ENCODE results near the gene SAP130. TPM values are rescaled to one million over a fixed set of nuclear protein-coding genes. Genes with fewer than 3 reads are reported as not detected.

SAP130 gene
- polyA plus RNA-seq, 4 donors, result 7.0 to 32.1 (median 7.8) TPM

DNA sequence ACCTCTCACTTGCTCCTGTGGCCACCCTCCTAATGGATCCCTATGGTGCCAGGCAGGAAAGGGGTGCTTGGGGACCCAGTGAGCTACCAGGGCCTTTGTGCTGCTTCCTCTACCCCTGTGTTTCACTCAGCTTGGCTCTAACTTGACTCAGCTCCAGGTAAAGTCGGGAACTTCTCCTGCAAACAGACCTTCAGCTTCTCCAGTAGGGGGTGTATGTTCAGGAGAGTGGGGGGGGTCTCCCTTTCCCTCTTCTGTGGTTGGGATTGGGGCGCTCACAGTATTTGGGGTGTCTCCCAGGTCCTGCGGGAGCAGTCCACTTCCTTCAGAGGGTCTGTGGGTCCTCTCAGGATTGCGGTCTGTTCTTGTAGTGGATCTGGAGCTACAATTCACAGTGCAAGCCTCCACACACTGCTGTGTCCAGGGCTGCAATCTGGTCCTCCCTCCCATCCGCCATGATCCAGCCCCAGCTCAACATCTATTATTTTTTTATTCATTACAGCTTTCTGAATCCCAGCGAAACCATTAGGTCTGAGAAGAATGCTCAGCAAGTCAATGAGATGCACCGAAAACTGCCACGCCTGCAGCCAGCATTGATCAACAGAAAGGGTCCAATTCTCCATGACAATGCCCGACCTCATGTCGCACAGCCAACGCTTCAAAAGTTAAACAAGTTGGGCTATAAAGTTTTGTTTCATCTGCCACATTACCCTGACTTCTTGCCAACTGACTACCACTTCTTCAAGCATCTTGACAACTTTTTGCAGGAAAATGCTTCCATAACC, 26.4 kb upstream of the SAP130 start:
- H3K4me1 ChIP-seq (ENCODE audit: control insufficient read depth in 3 of 3, insufficient read depth in 2 of 3, low read depth in 1 of 3, low read length in 2 of 3), result no peaks in the 10 kb centered on the region
- WGBS, 3 donors, result 86 to 93% (median 86%) methylated on average over 11 of the region's 11 CpGs
- no peak for DNase-seq
- no peak overlapping the region for H3K27ac ChIP-seq (ENCODE audit: low read depth in 1 of 3, low read length in 2 of 3)
- no peak for FAIRE-seq
- peaks cover 0 to 3% (median 0%) of the 10 kb centered on the region in 3 donors for H3K27me3 ChIP-seq (ENCODE audit: control insufficient read depth in 3 of 3, insufficient read depth in 3 of 3, low read length in 3 of 3)
- no peak overlapping the region for H3K4me3 ChIP-seq (ENCODE audit: low read depth in 1 of 3, low read length in 3 of 3)
- no peaks in the 10 kb centered on the region for H3K9me3 ChIP-seq (ENCODE audit: control insufficient read depth in 2 of 2, insufficient read depth in 1 of 2, low read depth in 1 of 2, low read length in 1 of 2)
- H3K36me3 ChIP-seq (ENCODE audit: control insufficient read depth in 3 of 3, insufficient read depth in 2 of 3, low read depth in 1 of 3, low read length in 3 of 3), result no peaks in the 10 kb centered on the region

DNA sequence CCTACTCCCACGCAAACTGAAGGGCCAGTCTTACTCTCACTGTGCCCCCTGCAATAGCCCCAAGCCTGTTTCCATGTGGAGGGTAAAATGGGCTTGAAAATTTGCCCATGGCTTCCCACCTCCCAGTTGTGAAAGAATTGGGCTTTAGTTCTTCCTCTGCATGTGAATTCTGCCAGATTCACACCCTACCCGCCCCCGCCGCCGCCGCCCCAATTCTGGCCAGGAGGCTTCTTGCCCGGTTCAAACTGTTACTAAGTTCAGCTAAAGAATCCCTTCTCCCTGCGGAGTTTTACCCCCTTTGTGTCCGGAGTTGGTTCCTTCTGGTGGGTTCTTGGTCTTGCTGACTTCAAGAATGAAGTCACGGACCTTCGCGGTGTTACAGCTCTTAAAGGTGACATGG, 25.5 kb upstream of the SAP130 start:
- WGBS, 3 donors, result 92 to 97% (median 94%) methylated on average over 12 of the region's 12 CpGs
- no peak for DNase-seq
- Histone ChIP-seq H3K27ac (ENCODE audit: low read depth in 1 of 3, low read length in 2 of 3) (no peak overlapping the region), H3K4me3 (ENCODE audit: low read depth in 1 of 3, low read length in 3 of 3) (no peak overlapping the region), H3K4me1 (ENCODE audit: control insufficient read depth in 3 of 3, insufficient read depth in 2 of 3, low read depth in 1 of 3, low read length in 2 of 3) (no peaks in the 10 kb centered on the region), H3K27me3 (ENCODE audit: control insufficient read depth in 3 of 3, insufficient read depth in 3 of 3, low read length in 3 of 3) (peaks cover 0 to 3% (median 0%) of the 10 kb centered on the region in 3 donors), H3K36me3 (ENCODE audit: control insufficient read depth in 3 of 3, insufficient read depth in 2 of 3, low read depth in 1 of 3, low read length in 3 of 3) (no peaks in the 10 kb centered on the region), H3K9me3 (ENCODE audit: control insufficient read depth in 2 of 2, insufficient read depth in 1 of 2, low read depth in 1 of 2, low read length in 1 of 2) (no peaks in the 10 kb centered on the region)
- FAIRE-seq, result no peak

DNA sequence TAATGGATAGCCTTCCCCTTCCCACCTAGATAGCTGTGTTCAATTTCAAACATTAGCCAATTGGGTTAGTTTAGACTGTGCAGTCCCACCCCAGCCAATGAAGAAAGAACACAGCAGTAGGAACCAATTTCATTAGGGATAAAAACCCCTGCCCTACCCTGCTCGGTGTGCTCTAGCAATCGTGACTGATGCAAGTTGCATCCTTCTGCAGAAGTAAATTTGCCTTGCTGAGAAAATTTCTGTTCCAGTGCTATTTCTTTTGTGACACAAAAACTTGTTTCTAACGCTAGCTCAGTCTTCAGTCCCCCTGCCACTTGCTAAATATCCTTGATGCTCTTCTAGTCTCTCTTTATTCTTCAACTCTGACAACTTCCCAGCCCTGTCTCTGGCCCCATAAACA, 15.2 kb upstream of the SAP130 start:
- H3K27me3 ChIP-seq (ENCODE audit: control insufficient read depth in 3 of 3, insufficient read depth in 3 of 3, low read length in 3 of 3), result no peaks in the 10 kb centered on the region
- peaks cover 0 to 19% of the 10 kb centered on the region in 2 donors for H3K9me3 ChIP-seq (ENCODE audit: control insufficient read depth in 2 of 2, insufficient read depth in 1 of 2, low read depth in 1 of 2, low read length in 1 of 2)
- FAIRE-seq (no peak), DNase-seq (no peak)
- no peak overlapping the region for H3K27ac ChIP-seq (ENCODE audit: low read depth in 1 of 3, low read length in 2 of 3)
- H3K36me3 ChIP-seq (ENCODE audit: control insufficient read depth in 3 of 3, insufficient read depth in 2 of 3, low read depth in 1 of 3, low read length in 3 of 3), result no peaks in the 10 kb centered on the region
- WGBS, 3 donors, result 85 to 92% (median 88%) methylated on average over 3 of the region's 3 CpGs
- no peaks in the 10 kb centered on the region for H3K4me1 ChIP-seq (ENCODE audit: control insufficient read depth in 3 of 3, insufficient read depth in 2 of 3, low read depth in 1 of 3, low read length in 2 of 3)
- H3K4me3 ChIP-seq (ENCODE audit: low read depth in 1 of 3, low read length in 3 of 3), result no peak overlapping the region

DNA sequence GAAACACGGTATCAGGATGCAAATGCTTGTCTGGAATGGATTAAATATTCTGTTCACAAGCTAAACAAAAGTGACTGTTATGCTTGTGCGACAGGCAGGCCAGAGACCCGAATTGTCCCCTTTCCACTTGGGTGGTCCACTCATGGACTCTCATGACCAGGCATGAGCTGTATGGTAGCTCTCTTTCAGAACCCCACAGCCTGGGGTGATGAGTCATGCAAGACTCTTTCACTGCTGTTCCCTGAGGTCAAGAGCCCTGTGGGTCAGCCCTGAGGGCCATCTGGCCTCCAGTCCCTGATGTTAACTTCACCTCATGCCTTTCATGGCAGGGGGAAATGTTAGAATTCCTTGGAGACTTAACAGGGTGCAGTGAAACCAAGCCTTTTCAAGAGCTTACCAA, 13.7 kb upstream of the SAP130 start:
- Histone ChIP-seq H3K36me3 (ENCODE audit: control insufficient read depth in 3 of 3, insufficient read depth in 2 of 3, low read depth in 1 of 3, low read length in 3 of 3) (no peaks in the 10 kb centered on the region), H3K4me3 (ENCODE audit: low read depth in 1 of 3, low read length in 3 of 3) (no peak overlapping the region), H3K4me1 (ENCODE audit: control insufficient read depth in 3 of 3, insufficient read depth in 2 of 3, low read depth in 1 of 3, low read length in 2 of 3) (no peaks in the 10 kb centered on the region), H3K27ac (ENCODE audit: low read depth in 1 of 3, low read length in 2 of 3) (no peak overlapping the region), H3K9me3 (ENCODE audit: control insufficient read depth in 2 of 2, insufficient read depth in 1 of 2, low read depth in 1 of 2, low read length in 1 of 2) (peaks cover 8 to 31% of the 10 kb centered on the region in 2 donors), H3K27me3 (ENCODE audit: control insufficient read depth in 3 of 3, insufficient read depth in 3 of 3, low read length in 3 of 3) (no peaks in the 10 kb centered on the region)
- DNase-seq (no peak), FAIRE-seq (no peak)
- 67 to 86% (median 82%) methylated on average over 3 of the region's 3 CpGs for WGBS, 3 donors

DNA sequence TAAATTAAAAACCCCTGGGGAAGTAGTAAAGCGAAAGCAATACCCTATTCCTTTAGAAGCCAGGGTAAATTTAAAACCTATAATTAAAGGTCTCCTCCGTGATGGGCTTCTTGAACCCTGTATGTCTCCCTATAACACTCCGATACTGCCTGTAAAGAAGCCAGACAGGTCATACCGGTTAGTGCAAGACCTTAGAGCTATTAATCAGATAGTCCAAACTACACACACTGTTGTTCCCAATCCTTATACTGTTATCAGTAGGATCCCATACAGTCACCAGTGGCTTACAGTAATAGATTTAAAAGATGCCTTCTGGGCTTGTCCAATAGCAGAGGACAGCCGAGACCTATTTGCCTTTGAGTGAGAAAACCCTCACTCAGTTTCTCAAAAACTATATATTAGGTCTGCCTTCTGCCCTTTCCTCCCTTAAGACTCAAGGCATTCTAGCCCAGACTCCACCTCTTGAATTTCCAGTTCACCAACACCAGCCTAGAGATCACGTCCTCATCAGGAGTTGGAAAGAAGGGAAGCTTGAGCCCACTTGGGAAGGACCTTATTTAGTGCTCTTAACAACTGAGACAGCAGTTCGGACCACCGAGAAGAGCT, 12.4 kb upstream of the SAP130 start:
- Histone ChIP-seq H3K4me3 (ENCODE audit: low read depth in 1 of 3, low read length in 3 of 3) (no peak overlapping the region), H3K36me3 (ENCODE audit: control insufficient read depth in 3 of 3, insufficient read depth in 2 of 3, low read depth in 1 of 3, low read length in 3 of 3) (no peaks in the 10 kb centered on the region), H3K9me3 (ENCODE audit: control insufficient read depth in 2 of 2, insufficient read depth in 1 of 2, low read depth in 1 of 2, low read length in 1 of 2) (peaks cover 8 to 42% of the 10 kb centered on the region in 2 donors), H3K27me3 (ENCODE audit: control insufficient read depth in 3 of 3, insufficient read depth in 3 of 3, low read length in 3 of 3) (no peaks in the 10 kb centered on the region), H3K4me1 (ENCODE audit: control insufficient read depth in 3 of 3, insufficient read depth in 2 of 3, low read depth in 1 of 3, low read length in 2 of 3) (no peaks in the 10 kb centered on the region), H3K27ac (ENCODE audit: low read depth in 1 of 3, low read length in 2 of 3) (no peak overlapping the region)
- no peak for FAIRE-seq
- peak in 1 of 2 donors; percentile 10 for DNase-seq
- 52 to 73% (median 60%) methylated on average over 8 of the region's 8 CpGs for WGBS, 3 donors

DNA sequence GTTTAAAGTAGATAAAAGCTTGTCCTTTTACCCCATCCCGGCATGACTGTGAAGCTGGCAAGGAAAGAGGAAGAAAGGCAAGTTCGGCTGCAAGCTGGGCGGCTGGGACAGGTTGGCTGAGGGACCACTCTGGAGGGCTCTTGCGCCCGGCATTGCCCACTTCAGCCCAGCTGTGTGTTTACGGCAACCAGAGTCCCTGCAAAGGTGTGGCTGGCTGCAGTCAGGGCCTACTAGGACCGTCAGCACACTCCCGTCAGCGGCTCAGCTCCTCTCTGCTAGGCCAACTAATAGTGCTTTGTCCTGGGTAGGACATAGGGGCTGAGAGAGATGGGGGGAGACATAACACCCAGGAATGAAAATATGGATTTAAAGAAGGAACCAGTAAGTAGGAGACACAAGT, 11.7 kb upstream of the SAP130 start:
- Histone ChIP-seq H3K4me1 (ENCODE audit: control insufficient read depth in 3 of 3, insufficient read depth in 2 of 3, low read depth in 1 of 3, low read length in 2 of 3) (no peaks in the 10 kb centered on the region), H3K4me3 (ENCODE audit: low read depth in 1 of 3, low read length in 3 of 3) (no peak overlapping the region), H3K27ac (ENCODE audit: low read depth in 1 of 3, low read length in 2 of 3) (no peak overlapping the region), H3K36me3 (ENCODE audit: control insufficient read depth in 3 of 3, insufficient read depth in 2 of 3, low read depth in 1 of 3, low read length in 3 of 3) (no peaks in the 10 kb centered on the region), H3K27me3 (ENCODE audit: control insufficient read depth in 3 of 3, insufficient read depth in 3 of 3, low read length in 3 of 3) (no peaks in the 10 kb centered on the region), H3K9me3 (ENCODE audit: control insufficient read depth in 2 of 2, insufficient read depth in 1 of 2, low read depth in 1 of 2, low read length in 1 of 2) (peaks cover 8 to 44% of the 10 kb centered on the region in 2 donors)
- no peak for DNase-seq
- 90% methylated on average over 9 of the region's 9 CpGs for WGBS, 3 donors
- no peak for FAIRE-seq

DNA sequence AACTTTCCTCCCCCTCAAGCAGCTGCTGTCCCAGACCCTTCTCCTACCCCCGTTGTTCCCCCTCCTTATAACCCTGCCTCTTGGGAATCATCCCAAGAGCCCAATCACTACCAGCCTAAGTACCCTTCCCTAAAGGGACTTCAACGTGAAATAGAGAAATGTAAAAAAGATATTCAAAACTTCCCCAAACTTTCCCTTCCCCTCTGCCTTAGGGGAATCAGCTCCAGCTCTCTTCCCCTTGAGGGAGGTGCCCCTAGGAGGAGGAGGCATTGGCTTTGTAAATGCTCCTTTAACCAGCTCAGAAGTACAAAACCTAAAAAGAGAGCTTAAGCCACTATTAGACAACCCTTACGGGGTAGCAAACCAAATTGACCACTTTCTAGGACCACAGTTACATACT, 10.6 kb upstream of the SAP130 start:
- Histone ChIP-seq H3K27me3 (ENCODE audit: control insufficient read depth in 3 of 3, insufficient read depth in 3 of 3, low read length in 3 of 3) (no peaks in the 10 kb centered on the region), H3K36me3 (ENCODE audit: control insufficient read depth in 3 of 3, insufficient read depth in 2 of 3, low read depth in 1 of 3, low read length in 3 of 3) (no peaks in the 10 kb centered on the region), H3K4me1 (ENCODE audit: control insufficient read depth in 3 of 3, insufficient read depth in 2 of 3, low read depth in 1 of 3, low read length in 2 of 3) (no peaks in the 10 kb centered on the region), H3K4me3 (ENCODE audit: low read depth in 1 of 3, low read length in 3 of 3) (no peak overlapping the region), H3K27ac (ENCODE audit: low read depth in 1 of 3, low read length in 2 of 3) (no peak overlapping the region), H3K9me3 (ENCODE audit: control insufficient read depth in 2 of 2, insufficient read depth in 1 of 2, low read depth in 1 of 2, low read length in 1 of 2) (peaks cover 8 to 43% of the 10 kb centered on the region in 2 donors)
- DNase-seq (no peak), FAIRE-seq (no peak)
- 75 to 84% (median 75%) methylated on average over 3 of the region's 3 CpGs for WGBS, 3 donors

DNA sequence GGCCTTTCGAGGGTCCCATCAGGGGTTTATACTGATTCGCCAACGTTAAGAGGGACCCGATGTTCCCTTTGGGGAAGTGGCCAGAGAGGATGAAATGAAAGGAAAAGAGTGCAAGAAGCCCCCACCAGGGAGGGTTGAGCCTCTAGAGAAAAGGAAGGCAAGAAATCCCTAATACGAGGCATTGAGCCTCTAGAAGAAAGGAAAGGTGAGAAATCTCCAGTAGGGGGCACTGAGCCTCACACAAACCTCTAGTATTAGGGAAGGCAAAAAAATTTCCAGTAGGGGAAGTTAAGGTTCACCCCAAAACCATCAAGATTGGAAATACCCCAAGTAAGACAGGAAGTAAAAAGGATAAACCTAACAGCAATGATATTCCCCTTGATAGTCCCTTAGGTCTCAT, 9.8 kb upstream of the SAP130 start:
- H3K4me1 ChIP-seq (ENCODE audit: control insufficient read depth in 3 of 3, insufficient read depth in 2 of 3, low read depth in 1 of 3, low read length in 2 of 3), result no peaks in the 10 kb centered on the region
- DNase-seq, result no peak
- H3K36me3 ChIP-seq (ENCODE audit: control insufficient read depth in 3 of 3, insufficient read depth in 2 of 3, low read depth in 1 of 3, low read length in 3 of 3), result no peaks in the 10 kb centered on the region
- no peak for FAIRE-seq
- no peak overlapping the region for H3K27ac ChIP-seq (ENCODE audit: low read depth in 1 of 3, low read length in 2 of 3)
- H3K4me3 ChIP-seq (ENCODE audit: low read depth in 1 of 3, low read length in 3 of 3), result no peak overlapping the region
- H3K27me3 ChIP-seq (ENCODE audit: control insufficient read depth in 3 of 3, insufficient read depth in 3 of 3, low read length in 3 of 3), result no peaks in the 10 kb centered on the region
- WGBS, 3 donors, result 89 to 92% (median 89%) methylated on average over 5 of the region's 5 CpGs
- H3K9me3 ChIP-seq (ENCODE audit: control insufficient read depth in 2 of 2, insufficient read depth in 1 of 2, low read depth in 1 of 2, low read length in 1 of 2), result peaks cover 8 to 39% of the 10 kb centered on the region in 2 donors
